Putamen (tissue), 1 donor: ENCODE measurements around the gene TNS3.
"Not testable (repeated sequence)": the region's sequence is repeated elsewhere in the genome, so short reads cannot be mapped to it uniquely, and the experiment has no call there.

ENCODE experiments used
- DNase-seq: peaks from one replicate; pipeline ENCODE4 v3.0.0-alpha.2; 2016; ENCODE audit warnings: low spot score

TNS3 gene

GRCh38 chr7:47471358-47471703 is 110.6 kb downstream of the TNS3 start:
- DNase-seq = no peak

GRCh38 chr7:47470567-47471357 is 111.1 kb downstream of the TNS3 start:
- DNase-seq = no peak

GRCh38 chr7:47469846-47470245 is 112.1 kb downstream of the TNS3 start:
- not testable (repeated sequence) for DNase-seq

GRCh38 chr7:47466832-47467231 is 115.1 kb downstream of the TNS3 start:
- no peak for DNase-seq

- DNase-seq = no peak
Measured at GRCh38 chr7:47465191-47465590, 116.7 kb downstream of the TNS3 start.

DNA sequence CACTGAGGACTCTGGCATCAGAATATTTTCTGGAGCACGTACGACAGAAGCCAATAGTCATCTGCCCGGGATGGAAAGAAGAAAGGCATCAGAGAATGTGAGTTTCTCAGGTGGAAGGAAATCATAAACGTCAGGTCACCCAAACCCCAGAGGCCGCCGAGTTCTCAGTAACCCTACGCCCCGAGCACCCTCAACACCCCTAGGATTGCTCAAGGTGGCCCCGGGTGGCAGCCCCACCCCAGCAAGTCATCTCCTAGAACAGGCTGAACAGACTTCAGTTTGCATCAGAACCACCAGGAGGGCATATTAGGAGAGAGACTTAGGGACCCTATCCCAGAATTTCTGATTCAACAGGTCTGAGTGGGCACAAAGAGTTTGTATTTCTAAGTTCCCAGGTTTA is 117.6 kb downstream of the TNS3 start:
- DNase-seq = no peak

DNA sequence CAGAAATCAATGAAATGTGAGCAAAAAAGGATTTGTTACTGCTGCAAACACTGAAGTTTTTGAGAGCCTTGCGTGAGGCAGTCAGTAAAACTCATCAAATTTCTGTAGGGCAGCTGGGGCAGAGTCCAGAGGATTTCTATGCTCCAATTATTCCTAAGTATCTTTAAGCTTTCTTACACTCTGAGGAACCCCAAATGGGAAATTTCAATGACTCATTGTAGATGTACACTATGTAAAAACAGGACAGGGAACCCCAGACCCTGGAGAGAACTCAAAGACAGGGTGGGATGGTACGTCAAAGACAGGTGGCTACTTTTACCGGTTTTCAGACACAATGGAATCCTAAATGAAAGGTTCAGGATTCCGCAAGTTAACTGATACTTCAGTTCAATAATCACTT is 120.2 kb downstream of the TNS3 start:
- DNase-seq = no peak

DNA sequence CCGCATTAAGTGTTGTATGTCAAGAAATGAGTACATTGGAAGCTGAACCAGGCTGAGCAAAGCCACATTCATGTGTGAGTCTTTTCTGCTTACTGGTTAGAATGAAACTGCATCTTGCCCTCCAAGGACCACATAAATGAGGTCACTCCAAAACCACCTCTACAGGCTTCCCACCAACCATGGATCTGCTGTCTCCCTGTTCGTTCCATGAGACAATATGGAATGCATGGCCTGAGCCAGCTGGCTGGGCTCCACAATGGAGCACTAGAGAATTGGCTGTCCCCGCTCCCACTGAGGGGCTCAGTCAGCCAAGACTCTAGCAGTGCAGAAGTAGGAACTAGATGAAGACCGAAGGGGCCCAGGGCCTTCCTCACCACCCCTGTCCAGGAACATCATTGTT is 120.8 kb downstream of the TNS3 start:
- DNase-seq = no peak

- no peak for DNase-seq
Measured at GRCh38 chr7:47460251-47460989, 121.5 kb downstream of the TNS3 start.

GRCh38 chr7:47458486-47458885 is 123.4 kb downstream of the TNS3 start:
- no peak for DNase-seq

DNA sequence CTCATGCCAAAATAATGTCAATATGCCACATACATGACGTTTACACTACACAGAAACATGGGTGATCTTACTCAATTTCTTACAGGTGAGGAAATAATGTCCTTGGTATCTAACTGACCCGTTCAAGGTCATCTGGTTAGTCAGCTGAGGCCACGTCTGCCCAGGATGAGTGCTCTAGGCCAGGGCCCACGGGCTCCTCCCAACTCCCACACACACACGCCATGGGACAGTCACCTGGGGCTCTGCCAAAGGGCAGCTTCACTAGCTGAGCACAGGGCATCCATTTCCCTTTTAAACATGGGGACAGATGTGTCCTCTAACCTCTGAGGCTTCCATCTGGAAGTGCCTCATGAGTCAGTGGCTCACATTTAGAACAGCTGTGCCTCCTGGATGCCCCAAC is 123.9 kb downstream of the TNS3 start:
- DNase-seq = no peak

DNA sequence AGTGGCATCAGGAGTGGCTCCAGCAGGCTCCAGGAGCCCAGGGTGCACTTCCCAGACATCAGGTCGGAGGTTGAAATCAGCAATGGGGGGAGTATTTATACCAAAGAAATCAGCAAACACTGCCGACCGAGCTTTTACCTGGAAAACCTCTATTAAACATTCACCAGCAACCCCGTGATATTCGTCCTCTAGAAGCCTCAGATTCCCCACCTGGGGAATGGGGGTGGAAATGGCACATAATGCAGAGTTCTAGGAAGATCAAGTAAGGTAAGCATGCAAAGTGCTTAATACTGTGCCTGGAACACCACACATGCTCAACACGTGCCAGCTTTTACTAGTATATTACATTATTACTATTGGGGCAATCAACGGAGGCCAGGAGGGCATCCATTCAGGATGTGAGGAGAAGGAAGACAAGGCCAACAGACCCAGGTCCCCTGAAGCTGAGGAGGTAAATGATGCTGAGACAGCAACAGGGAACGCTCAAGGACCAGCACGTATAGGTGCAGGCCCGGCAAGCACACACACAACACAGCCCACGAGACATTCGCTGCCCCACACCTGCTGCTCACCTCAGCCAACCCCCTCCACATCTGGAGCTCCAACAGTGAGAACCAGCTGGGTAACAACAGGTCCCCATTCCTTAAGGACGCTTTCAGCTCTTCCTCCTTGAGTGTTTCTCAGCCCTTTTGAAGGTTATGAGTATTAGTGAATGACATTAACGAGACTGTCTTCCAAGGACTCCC is 125.5 kb downstream of the TNS3 start:
- no peak for DNase-seq

- no peak for DNase-seq
Measured at GRCh38 chr7:47455872-47456185, 126.1 kb downstream of the TNS3 start.

DNA sequence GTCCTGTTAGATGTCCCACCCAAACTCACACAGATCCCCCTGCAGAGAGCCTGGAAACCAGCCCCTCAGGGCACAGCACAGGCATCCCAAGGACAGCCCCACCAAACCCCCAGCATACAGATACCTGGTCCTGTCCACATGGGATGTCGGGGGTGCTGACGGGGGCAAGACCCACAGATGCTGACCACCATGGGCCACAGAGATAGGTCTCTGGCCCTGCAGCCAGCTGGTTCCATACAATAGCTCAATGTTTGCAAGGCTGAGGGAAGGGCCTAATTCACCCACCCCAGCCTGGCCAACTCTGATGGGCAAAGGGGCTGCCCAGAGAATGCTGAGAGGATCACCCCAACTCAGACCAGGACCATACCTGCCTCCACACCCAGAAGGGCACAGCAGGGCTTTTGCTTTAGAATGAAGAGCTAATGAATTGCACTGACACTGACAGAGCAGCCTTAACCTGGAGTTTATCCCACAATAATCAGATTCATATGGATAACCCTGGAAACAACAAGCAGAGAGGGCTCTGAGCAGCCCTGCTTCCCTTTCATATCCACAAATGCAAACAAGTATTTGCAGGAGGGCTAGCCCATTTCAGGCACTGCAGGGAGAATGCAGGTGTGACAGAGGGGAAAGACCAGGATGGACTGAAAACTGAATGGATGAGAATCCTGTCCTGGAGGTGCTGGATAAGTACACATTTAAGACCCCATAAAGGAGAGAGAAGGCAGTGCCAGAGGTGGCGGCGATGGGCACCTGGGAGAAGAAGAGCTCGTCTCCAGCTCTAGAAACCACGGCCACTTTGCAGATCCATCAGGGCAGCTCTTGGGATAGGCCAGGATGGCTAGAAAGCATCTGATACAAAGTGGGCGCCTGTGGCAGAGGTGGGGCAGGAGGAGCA is 126.7 kb downstream of the TNS3 start:
- no peak for DNase-seq

GRCh38 chr7:47454069-47454973 is 127.6 kb downstream of the TNS3 start:
- DNase-seq = no peak

DNA sequence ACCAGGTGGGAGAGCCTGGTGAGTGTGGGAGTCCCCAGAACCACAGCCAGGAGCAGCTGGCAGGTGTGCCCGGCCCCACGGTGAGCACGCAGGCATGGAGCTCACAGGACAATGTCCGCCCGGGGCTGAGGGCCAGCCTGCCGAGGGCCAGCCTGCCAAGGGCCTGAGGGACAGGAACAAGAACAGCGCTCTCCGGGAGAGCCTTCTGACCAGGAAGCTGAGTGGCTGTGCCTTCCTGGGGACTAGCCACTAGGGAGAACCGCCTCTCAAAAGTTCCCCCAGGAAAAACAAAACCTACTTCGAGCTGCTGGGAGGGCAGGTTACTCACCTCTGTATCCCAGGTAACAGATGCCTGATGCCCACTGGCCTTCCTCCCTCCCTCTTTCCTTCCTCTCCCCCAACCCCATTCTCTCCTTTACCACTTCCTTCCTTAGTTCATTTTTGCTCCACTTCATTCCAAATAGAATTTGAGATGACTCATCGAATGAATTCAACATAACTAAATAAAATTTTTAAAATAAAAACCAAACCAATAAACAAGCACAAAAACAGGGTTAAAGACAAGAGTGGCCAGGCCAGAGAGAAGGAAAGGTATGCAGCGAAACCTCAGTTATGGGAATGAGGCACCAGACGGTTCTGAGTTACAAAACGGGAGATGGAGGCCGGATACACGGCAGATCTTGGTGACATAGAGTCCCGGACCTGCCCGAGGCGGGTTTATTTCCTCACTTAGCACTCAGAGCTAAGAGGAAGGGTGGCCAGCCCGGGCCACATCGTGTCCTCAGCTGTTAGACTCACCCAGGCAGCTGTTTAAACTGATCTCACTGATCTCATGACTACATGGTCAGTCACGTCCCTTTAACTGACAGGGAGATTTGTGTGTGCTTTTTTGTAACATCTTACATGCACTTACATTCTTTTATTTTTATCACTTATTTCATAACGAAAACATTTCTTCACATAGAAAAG is 128.5 kb downstream of the TNS3 start:
- no peak for DNase-seq

DNA sequence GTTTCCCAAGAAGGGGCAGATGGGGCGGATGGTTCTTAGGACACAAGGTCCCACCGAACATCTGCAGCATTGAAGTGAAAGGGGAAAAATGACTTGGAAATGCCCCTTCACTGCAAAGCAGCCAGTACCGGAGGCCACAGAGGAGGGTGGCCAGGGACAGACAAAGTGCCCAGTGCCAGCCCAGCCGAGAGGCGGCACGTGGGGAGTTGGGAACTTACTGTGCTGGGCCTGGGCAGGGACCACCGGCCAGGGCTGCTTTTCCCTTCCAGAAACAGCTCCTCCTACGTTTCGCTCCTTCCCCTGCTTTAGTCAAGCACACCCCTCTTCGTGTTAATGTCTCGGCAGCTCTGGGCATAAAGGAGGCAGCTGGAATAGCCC is 129.2 kb downstream of the TNS3 start:
- DNase-seq = no peak

GRCh38 chr7:47452295-47452694 is 129.6 kb downstream of the TNS3 start:
- DNase-seq = no peak

DNA sequence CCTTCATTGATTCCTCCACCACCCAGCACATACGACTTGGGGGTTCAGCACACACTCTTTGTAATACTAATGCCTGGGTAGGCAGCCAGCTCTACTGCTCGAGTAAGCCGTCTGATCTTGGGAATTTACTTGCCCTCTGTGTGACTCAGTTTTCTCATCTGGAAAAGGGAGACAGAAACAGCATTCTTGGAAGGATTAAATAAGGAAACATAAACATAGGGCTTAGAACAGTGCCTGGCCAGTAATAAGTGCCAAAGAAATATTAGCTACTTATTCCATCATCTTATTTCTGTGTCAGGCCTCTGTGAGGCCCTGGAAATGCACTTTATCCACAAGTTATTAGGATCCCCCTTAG is 130.1 kb downstream of the TNS3 start:
- no peak for DNase-seq
